GM19193 (cell line): Measurements from ENCODE around the gene DCTN2.
A peak's percentile ranks its signal among the peaks of the same experiment; 100 is the strongest.

Experiments used
- POLR2A ChIP-seq: IDR thresholded peaks from 4 replicates; pipeline ENCODE4 v1.6.1; 2011; ENCODE audit not compliant: insufficient read depth, insufficient read length; ENCODE audit errors: extremely low read depth

Gene DCTN2

GRCh38 chr12:57546438-57547287 is at the start of gene DCTN2:
TSS of gene DCTN2 (minus strand) at chr12:57547192. CDS start at chr12:57547063, 129 bp downstream.
- peak; percentile 59 for TF ChIP-seq POLR2A

DNA sequence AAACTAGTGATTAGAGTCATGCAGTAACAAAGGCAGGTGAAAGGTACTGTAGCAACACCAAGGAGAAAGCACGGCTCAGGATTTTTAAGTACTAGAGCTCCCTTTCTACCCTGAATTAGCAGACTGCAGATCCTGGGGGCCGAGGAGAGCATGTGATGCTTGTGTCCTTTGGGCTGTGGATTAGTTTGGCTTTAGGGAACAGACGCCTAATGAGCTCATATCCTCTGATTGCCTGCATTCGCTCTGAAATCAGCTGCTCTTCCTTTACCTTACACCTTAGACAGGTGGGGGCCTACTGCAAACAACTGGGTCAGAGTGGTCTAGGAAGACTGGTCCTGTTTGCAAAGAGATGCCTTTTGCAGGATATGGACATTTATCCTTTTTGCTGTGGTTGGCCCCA is 46.2 kb upstream of the DCTN2 start:
- no peak for TF ChIP-seq POLR2A

GRCh38 chr12:57592551-57593165 is 45.7 kb upstream of the DCTN2 start:
- no peak for TF ChIP-seq POLR2A

DNA sequence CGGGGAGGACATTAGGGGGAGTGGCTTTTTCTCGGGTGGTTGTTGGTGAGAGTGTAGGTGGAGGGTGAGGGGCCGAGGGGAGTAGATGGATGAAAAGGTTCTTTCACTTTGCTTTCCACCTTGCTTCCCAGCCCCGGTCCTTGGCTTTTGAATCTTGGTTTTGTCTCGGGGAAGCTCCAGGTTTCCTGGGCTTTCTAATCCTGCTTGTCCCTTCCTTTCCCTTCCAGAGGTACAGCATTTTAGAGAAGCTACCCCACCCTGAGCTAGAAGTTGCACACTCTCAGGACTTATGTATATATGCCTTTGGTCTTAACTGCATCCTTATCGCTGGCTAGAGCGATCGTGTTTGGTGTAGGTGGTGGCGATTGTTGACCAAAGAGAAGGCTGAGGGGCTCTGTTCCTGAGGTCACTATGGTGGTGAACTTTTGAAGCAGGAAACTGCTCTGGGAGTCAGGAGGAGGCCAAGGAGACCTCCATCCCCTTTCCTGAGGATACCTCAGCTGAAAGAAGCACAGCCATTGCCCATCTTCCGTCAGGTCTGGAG is 44.9 kb upstream of the DCTN2 start:
- no peak for TF ChIP-seq POLR2A

- peak; percentile 97 for TF ChIP-seq POLR2A
Measured at GRCh38 chr12:57590864-57591781, 44.1 kb upstream of the DCTN2 start, which contains the start of gene PIP4K2C. TSS of gene PIP4K2C (plus strand) at chr12:57591192. CDS start at chr12:57591290, 98 bp downstream.

- TF ChIP-seq POLR2A, result no peak
Measured at GRCh38 chr12:57590479-57590863, 43.5 kb upstream of the DCTN2 start.

DNA sequence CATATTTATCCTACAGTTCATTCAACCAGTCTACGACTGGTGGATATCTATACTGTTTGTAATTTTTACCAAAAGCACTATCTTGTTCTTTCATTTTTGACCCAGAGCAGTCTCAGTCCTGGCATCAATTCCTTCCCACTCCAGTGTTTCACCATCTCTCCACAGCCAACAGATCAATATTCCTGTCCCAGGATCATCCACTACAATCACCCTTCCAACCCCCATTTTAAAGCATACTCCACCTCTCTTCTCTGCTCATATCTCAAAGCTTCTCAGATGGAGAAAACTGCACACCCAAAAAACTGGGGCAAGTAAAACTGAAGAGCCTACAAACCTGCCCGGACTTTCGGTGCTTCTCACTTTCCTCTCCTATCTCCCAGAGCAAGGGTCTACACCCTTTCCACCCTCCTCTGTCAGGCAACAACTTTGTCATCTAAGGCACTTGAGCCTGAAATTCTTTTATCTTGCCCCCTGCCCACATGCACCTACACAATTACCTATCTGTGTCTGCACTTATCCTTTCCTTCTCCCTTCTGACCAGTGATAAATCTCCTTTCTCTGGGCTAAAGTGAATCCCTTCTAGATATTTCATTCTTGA is 39.9 kb upstream of the DCTN2 start:
- TF ChIP-seq POLR2A, result no peak

DNA sequence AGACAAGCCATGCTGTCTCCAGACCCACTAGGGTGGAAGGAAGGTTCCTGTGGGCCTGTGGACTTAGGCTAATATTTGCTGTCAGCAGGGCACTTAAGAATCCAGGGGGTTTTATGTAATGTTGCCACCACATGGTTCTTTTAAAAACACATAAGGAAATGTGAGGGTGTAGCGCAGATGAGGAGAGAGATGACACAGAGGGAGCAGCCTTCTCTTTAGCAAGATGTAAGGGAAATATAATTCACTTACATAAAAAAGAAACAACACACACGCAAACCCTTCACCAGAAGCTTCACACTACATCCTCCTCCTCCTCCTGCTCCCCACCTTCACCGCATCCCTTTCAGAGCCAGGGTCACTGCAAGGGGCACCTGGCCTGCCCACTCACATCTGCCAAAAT is 39.1 kb upstream of the DCTN2 start:
- TF ChIP-seq POLR2A, result no peak

- TF ChIP-seq POLR2A, result no peak
Measured at GRCh38 chr12:57585156-57585555, 38.2 kb upstream of the DCTN2 start.

GRCh38 chr12:57584690-57585089 is 37.7 kb upstream of the DCTN2 start:
- TF ChIP-seq POLR2A, result no peak

DNA sequence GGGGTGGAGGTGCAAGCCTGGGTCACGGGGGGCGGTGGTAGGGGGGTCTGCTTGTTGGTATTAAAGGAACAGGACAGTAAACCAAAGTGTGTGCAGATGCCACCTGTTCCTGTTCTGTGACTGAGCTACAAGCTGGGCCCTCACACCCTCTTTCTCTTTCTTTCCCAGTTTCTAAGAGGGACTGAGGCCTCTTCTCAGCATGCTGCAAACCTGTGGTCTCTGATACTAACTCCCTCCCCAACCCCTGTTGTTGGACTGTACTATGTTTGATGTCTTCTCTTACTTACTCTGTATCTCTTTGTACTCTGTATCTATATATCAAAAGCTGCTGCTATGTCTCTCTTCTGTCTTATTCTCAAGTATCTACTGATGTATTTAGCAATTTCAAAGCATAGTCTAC is 37.1 kb upstream of the DCTN2 start:
- no peak for TF ChIP-seq POLR2A

DNA sequence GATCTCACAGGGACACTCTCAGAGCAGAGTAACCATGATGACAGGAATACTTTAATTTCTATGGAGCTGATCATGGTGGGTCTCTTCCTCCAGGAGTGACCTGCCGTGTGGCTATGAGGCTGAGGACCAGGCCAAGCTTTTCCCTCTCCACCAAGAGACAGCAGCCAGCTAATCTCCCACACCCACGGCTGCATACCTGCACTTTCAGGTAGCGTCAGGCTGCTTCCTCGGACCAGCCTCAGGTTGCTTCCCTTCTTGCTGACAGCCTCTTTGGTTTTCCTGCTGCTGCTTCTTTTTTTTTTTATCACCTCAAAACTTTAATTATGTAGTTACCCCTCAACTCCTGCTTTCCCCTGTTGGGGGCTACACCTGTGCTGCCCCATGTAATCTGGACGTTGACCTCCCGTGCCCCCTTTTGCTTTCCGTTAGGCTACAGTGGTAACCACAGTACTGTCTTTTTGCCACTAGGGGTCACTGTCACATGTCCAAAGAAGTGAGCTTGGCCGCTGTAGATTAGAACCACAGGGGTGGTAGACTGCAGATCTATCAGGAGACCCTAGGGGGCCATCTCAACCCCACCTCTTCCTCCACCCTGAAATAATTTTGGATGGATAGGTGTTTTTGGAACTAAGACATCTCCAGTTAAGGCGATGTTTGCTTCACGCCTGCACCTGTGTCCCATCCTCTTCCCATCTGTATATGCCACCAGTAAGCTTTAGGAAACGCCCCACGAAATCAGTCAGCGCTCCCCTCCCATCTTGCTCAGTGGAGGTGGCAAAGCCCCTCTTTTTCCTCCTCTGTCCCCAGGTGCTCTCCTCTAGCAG is 36.2 kb upstream of the DCTN2 start:
- TF ChIP-seq POLR2A, result no peak

- no peak for TF ChIP-seq POLR2A
Measured at GRCh38 chr12:57582440-57582839, 35.4 kb upstream of the DCTN2 start.

- no peak for TF ChIP-seq POLR2A
Measured at GRCh38 chr12:57581802-57582201, 34.8 kb upstream of the DCTN2 start.

GRCh38 chr12:57580466-57580795 is 33.4 kb upstream of the DCTN2 start:
- TF ChIP-seq POLR2A, result no peak
